ENCODE results near the gene GPR39.

GPR39 gene

GRCh38 chr2:132400169-132400900 lies 16.3 kb upstream of the GPR39 start:
- TF ChIP-seq CTCF (IDR thresholded peaks at IDR 0.05): no peak

GRCh38 chr2:132400901-132401240 lies 15.7 kb upstream of the GPR39 start:
- no peak for TF ChIP-seq CTCF (IDR thresholded peaks at IDR 0.05)

- no peak for TF ChIP-seq CTCF (IDR thresholded peaks at IDR 0.05)
These were observed 15.3 kb upstream of the GPR39 start for GRCh38 chr2:132401326-132401725.

GRCh38 chr2:132403146-132403545 lies 13.5 kb upstream of the GPR39 start:
- no peak for TF ChIP-seq CTCF (IDR thresholded peaks at IDR 0.05)

GRCh38 chr2:132404056-132404455 lies 12.5 kb upstream of the GPR39 start:
- no peak for TF ChIP-seq CTCF (IDR thresholded peaks at IDR 0.05)

DNA sequence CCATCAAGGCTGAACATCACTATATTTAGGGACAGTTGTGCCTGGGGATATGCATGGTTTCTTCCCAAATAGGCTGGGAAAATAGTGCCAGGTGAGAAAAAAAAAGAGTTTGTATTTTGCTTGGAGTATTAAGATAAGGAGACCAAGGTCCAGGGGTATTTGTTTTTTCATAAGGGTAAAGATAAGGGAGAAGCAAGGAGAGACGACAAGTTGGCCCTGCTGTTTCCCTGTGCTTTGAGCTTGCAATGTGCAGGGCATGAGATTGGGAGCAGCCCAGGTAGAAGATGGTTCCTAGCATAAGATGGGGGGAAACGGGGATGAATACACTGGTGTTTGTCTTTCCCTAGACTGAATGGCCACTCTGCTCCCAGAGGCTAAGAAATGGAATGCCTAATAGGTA lies 8.8 kb upstream of the GPR39 start:
- no peak for TF ChIP-seq CTCF (IDR thresholded peaks at IDR 0.05)

- TF ChIP-seq CTCF (IDR thresholded peaks at IDR 0.05): no peak
These were observed 4.6 kb upstream of the GPR39 start for GRCh38 chr2:132412021-132412420.

DNA sequence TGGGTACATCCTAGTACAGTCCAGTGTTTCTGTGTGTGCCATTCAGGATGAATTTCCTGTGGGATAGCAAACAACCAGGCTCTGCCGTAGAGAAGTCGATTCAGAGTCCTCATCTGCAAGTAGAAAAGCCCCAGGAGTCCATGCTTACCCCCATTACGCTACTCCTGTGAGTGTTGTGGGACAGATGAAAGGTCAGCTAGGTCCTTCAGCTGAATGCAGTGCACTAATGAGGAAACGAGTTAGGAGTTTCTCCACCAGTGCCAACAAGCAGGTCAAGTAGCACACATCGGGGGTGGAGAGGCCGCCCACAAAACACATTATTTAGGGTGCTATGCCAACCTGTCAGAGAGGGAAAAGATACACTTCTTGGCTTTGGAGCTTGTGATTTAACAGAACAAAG lies 2.5 kb upstream of the GPR39 start:
- no peak for TF ChIP-seq CTCF (IDR thresholded peaks at IDR 0.05)

Data from LNCAP (cell line).